DND-41 (cell line): ENCODE data around the gene ACR.

Experiments used
- ATAC-seq: fragments of 200-7000 bp; cut with Tn5 transposase; 3 replicates; pipeline ENCODE4 v1.9.1; 2021; ENCODE audit warnings: low read depth; ENCODE audit not compliant: insufficient read depth
- DNase-seq: peaks from one replicate; pipeline ENCODE4 v3.0.0-alpha.2; 2020
- H2AFZ ChIP-seq: 2 replicates; pipeline ENCODE4 v1.6.0; 2012; ENCODE audit warnings: low read depth, low read length
- H3K27ac ChIP-seq: 2 replicates; pipeline ENCODE4 v1.5.1; 2012; ENCODE audit warnings: low read length, inconsistent platforms
- H3K27me3 ChIP-seq: fragments of 200-600 bp; sonication (generic); 2 replicates; pipeline ENCODE4 v1.6.0; 2012; ENCODE audit warnings: low read length, mild to moderate bottlenecking, inconsistent platforms; ENCODE audit not compliant: insufficient read depth, poor library complexity
- H3K36me3 ChIP-seq: 2 replicates; pipeline ENCODE4 v1.5.1; 2012; ENCODE audit warnings: low read length, inconsistent platforms; ENCODE audit not compliant: insufficient read depth
- H3K4me1 ChIP-seq: 2 replicates; pipeline ENCODE4 v1.5.1; 2012; ENCODE audit warnings: mild to moderate bottlenecking, low read length; ENCODE audit not compliant: insufficient read depth
- H3K4me2 ChIP-seq: 2 replicates; pipeline ENCODE4 v1.6.0; 2012; ENCODE audit warnings: mild to moderate bottlenecking, moderate library complexity, low read length, inconsistent platforms; ENCODE audit not compliant: insufficient read depth
- H3K4me3 ChIP-seq, 2 experiments: fragments of 200-600 bp in 1 of 2; shearing (Covaris generic) in 1 of 2; 2 replicates each; pipeline ENCODE4 v1.5.1; 2012 to 2016; ENCODE audit warnings: inconsistent platforms in 2 of 2, low read length in 2 of 2, mild to moderate bottlenecking in 2 of 2, low read depth in 1 of 2, moderate library complexity in 1 of 2
- H3K79me2 ChIP-seq: 2 replicates; pipeline ENCODE4 v1.6.0; 2012; ENCODE audit warnings: low read length, inconsistent platforms; ENCODE audit not compliant: insufficient read depth
- H3K9ac ChIP-seq: 2 replicates; pipeline ENCODE4 v1.6.0; 2012; ENCODE audit warnings: low read depth, mild to moderate bottlenecking, inconsistent platforms, low read length, moderate library complexity
- H3K9me3 ChIP-seq: 2 replicates; pipeline ENCODE4 v1.5.1; 2012; ENCODE audit warnings: low read length, moderate library complexity, mild to moderate bottlenecking, inconsistent platforms; ENCODE audit not compliant: insufficient read depth, severe bottlenecking
- H4K20me1 ChIP-seq: 2 replicates; pipeline ENCODE4 v1.6.0; 2012; ENCODE audit warnings: low read length; ENCODE audit not compliant: insufficient read depth
- EZH2 ChIP-seq: IDR thresholded peaks from 3 replicates; pipeline ENCODE4 v1.6.1; 2012; ENCODE audit warnings: borderline replicate concordance, low read depth, mild to moderate bottlenecking, moderate library complexity, low read length, inconsistent platforms; ENCODE audit not compliant: severe bottlenecking
- TF ChIP-seq, protein P1 (sequence below): IDR thresholded peaks from 2 replicates; pipeline ENCODE4 v1.5.1; 2012; ENCODE audit warnings: borderline replicate concordance, low read length, moderate library complexity, mild to moderate bottlenecking; ENCODE audit not compliant: poor library complexity, severe bottlenecking; ENCODE audit errors: extremely low read depth

ACR gene

GRCh38 chr22:50734343-50734771, 3.6 kb upstream of the ACR start:
- Histone ChIP-seq H3K9me3 (no peaks in the 10 kb centered on the region), H3K27ac (no peak overlapping the region), H3K36me3 (no peaks in the 10 kb centered on the region), H3K79me2 (no peaks in the 10 kb centered on the region), H3K27me3 (peaks cover 8% of the 10 kb centered on the region), H3K9ac (no peak overlapping the region), H3K4me2 (no peak overlapping the region), H2AFZ (no peak overlapping the region), H3K4me1 (peaks cover 8% of the 10 kb centered on the region), H3K4me3 (no peak overlapping the region), H4K20me1 (no peaks in the 10 kb centered on the region)
- TF ChIP-seq, protein P1, sequence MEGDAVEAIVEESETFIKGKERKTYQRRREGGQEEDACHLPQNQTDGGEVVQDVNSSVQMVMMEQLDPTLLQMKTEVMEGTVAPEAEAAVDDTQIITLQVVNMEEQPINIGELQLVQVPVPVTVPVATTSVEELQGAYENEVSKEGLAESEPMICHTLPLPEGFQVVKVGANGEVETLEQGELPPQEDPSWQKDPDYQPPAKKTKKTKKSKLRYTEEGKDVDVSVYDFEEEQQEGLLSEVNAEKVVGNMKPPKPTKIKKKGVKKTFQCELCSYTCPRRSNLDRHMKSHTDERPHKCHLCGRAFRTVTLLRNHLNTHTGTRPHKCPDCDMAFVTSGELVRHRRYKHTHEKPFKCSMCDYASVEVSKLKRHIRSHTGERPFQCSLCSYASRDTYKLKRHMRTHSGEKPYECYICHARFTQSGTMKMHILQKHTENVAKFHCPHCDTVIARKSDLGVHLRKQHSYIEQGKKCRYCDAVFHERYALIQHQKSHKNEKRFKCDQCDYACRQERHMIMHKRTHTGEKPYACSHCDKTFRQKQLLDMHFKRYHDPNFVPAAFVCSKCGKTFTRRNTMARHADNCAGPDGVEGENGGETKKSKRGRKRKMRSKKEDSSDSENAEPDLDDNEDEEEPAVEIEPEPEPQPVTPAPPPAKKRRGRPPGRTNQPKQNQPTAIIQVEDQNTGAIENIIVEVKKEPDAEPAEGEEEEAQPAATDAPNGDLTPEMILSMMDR: no peak
- no peak for TF ChIP-seq EZH2
- DNase-seq (no peak), ATAC-seq (no peak)

- no peaks in the 10 kb centered on the region for H3K36me3 ChIP-seq
- TF ChIP-seq EZH2: no peak
- TF ChIP-seq, protein P1: no peak
- no peak overlapping the region for H3K27ac ChIP-seq
- H3K4me2 ChIP-seq: no peak overlapping the region
- ATAC-seq (no peak), DNase-seq (no peak)
- no peak overlapping the region for H3K9ac ChIP-seq
- peaks cover 8% of the 10 kb centered on the region for H3K27me3 ChIP-seq
- no peaks in the 10 kb centered on the region for H4K20me1 ChIP-seq
- H3K4me3 ChIP-seq: no peak overlapping the region
- no peaks in the 10 kb centered on the region for H3K9me3 ChIP-seq
- no peaks in the 10 kb centered on the region for H3K79me2 ChIP-seq
- H3K4me1 ChIP-seq: peaks cover 8% of the 10 kb centered on the region
- H2AFZ ChIP-seq: no peak overlapping the region
These were observed 2.8 kb upstream of the ACR start for GRCh38 chr22:50734986-50735738.

GRCh38 chr22:50735739-50736030, 2.3 kb upstream of the ACR start:
- no peak for DNase-seq
- no peaks in the 10 kb centered on the region for H3K36me3 ChIP-seq
- TF ChIP-seq, protein P1: no peak
- no peak for TF ChIP-seq EZH2
- H4K20me1 ChIP-seq: no peaks in the 10 kb centered on the region
- no peak for ATAC-seq
- peaks cover 8% of the 10 kb centered on the region for H3K27me3 ChIP-seq
- H3K9me3 ChIP-seq: no peaks in the 10 kb centered on the region
- no peak overlapping the region for H3K9ac ChIP-seq
- no peak overlapping the region for H3K4me2 ChIP-seq
- H3K4me1 ChIP-seq: peaks cover 8% of the 10 kb centered on the region
- no peaks in the 10 kb centered on the region for H3K79me2 ChIP-seq
- H2AFZ ChIP-seq: no peak overlapping the region
- H3K4me3 ChIP-seq: no peak overlapping the region
- no peak overlapping the region for H3K27ac ChIP-seq
